HT-29 (cell line): Measurements from ENCODE around the gene WASF2. TPM values are rescaled to one million over a fixed set of nuclear protein-coding genes. Genes with fewer than 3 reads are reported as not detected.
A peak's percentile ranks its signal among the peaks of the same experiment; 100 is the strongest.

Experiments
- DNase-seq: peaks from one replicate; pipeline ENCODE4 v3.0.0-alpha.2; 2015; ENCODE audit warnings: low spot score
- total RNA-seq: library from RNA; depleted of rRNA; stranded (reverse); fragments of >200 nt; shearing (Covaris generic); gene quantifications from 2 replicates; pipeline ENCODE4 v1.2.3, GENCODE V29; 2014

The WASF2 gene
- total RNA-seq, 1 experiment from 2014 or later: 23.9 TPM

GRCh38 chr1:27379564-27380122, 110.3 kb downstream of the WASF2 start:
- DNase-seq: no peak

GRCh38 chr1:27377760-27378495, 112.0 kb downstream of the WASF2 start:
- DNase-seq: no peak

GRCh38 chr1:27374362-27375086, 115.4 kb downstream of the WASF2 start, which contains the start of gene FCN3:
Gene FCN3 (minus strand): TSS chr1:27374824. CDS start chr1:27374818, 6 bp downstream.
- DNase-seq: no peak

GRCh38 chr1:27372808-27373690, 116.9 kb downstream of the WASF2 start:
- DNase-seq: no peak

GRCh38 chr1:27372022-27372807, 117.8 kb downstream of the WASF2 start:
- DNase-seq: no peak

- peak; percentile 39 for DNase-seq
These were observed 120.9 kb downstream of the WASF2 start for GRCh38 chr1:27368869-27369582.

GRCh38 chr1:27367160-27367650, 122.8 kb downstream of the WASF2 start:
- no peak for DNase-seq

GRCh38 chr1:27366411-27367159, 123.4 kb downstream of the WASF2 start, which contains the start of gene MAP3K6:
Gene MAP3K6 (minus strand): TSS chr1:27366961. CDS start chr1:27366597, 364 bp downstream.
- DNase-seq: peak; percentile 81

- DNase-seq: peak; percentile 65
These were observed 123.9 kb downstream of the WASF2 start for GRCh38 chr1:27366113-27366410.

- DNase-seq: peak; percentile 91
These were observed 124.4 kb downstream of the WASF2 start for GRCh38 chr1:27365372-27366112.

GRCh38 chr1:27364696-27365371, 125.1 kb downstream of the WASF2 start:
- DNase-seq: no peak

GRCh38 chr1:27363766-27364695, 125.9 kb downstream of the WASF2 start:
- DNase-seq: no peak

- no peak for DNase-seq
These were observed 128.4 kb downstream of the WASF2 start for GRCh38 chr1:27361553-27361952.

- DNase-seq: no peak
These were observed 128.9 kb downstream of the WASF2 start for GRCh38 chr1:27361044-27361402.

GRCh38 chr1:27360159-27361043, 129.6 kb downstream of the WASF2 start:
- no peak for DNase-seq

GRCh38 chr1:27359822-27360158, 130.2 kb downstream of the WASF2 start:
- DNase-seq: no peak
